Measurements from ENCODE around the gene MYNN. TPM values are rescaled to one million over a fixed set of nuclear protein-coding genes. Genes with fewer than 3 reads are reported as not detected.

MYNN gene
- total and polyA plus RNA-seq, 9 of the 15 experiments (the other 6 are each of a cell fraction or from before 2014, with no cell fraction given), result 10.4 to 35.7 (median 21.3) TPM

DNA sequence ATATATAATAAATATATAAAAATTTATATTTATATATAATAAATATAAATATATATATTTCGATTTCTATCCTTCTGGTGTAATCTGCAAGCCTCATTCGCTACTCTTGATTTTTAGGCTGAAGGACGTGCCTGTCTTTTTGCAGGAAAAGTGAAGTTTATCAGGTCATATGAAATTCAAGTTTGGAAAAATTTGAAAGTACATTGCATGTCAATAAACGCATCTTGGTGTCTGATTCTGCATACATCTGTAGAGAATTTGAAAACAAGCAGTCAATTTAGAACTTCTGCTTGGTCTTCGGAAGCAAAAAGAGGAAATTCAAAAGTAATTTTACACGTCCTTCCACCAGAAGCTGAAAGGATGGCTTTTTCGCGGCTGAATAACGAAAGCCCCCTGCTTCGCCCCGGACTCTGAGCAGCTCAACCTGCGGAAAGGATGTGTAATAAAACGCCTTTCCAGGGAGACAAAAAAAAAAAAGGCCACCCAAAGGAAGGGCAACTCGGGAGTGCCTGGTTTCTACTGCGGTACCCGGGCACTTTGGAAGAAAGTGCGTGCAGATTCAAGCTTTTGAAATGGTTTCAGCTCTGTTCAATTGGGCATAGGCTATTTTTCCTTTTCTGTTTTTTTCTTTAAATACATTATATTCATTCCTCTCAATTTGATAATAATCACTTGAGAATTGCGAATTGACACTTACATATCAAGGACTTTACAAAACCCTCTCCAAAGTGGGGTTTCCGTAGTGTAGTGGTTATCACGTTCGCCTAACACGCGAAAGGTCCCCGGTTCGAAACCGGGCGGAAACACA lies 1.5 kb upstream of the MYNN start (continued):
- no peak for TF ChIP-seq RBM14 (IDR thresholded peaks at IDR 0.05; ENCODE audit: borderline replicate concordance, insufficient read depth, low read depth, low read length)
- TF ChIP-seq, protein P1, sequence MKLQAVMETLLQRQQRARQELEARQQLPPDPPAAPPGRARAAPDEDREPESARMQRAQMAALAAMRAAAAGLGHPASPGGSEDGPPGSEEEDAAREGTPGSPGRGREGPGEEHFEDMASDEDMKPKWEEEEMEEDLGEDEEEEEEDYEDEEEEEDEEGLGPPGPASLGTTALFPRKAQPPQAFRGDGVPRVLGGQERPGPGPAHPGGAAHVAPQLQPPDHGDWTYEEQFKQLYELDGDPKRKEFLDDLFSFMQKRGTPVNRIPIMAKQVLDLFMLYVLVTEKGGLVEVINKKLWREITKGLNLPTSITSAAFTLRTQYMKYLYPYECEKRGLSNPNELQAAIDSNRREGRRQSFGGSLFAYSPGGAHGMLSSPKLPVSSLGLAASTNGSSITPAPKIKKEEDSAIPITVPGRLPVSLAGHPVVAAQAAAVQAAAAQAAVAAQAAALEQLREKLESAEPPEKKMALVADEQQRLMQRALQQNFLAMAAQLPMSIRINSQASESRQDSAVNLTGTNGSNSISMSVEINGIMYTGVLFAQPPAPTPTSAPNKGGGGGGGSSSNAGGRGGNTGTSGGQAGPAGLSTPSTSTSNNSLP (IDR thresholded peaks at IDR 0.05; ENCODE audit: borderline replicate concordance, low read depth, low read length), result peak; percentile 55
- TF ChIP-seq ARNT (IDR thresholded peaks at IDR 0.05), result peak; percentile 85 to 90; a peak in 2 of 4 replicates
- peak; percentile 52; the same call in 1 of the 2 replicates for TF ChIP-seq TARDBP (IDR thresholded peaks at IDR 0.05)
- TF ChIP-seq, protein P2, sequence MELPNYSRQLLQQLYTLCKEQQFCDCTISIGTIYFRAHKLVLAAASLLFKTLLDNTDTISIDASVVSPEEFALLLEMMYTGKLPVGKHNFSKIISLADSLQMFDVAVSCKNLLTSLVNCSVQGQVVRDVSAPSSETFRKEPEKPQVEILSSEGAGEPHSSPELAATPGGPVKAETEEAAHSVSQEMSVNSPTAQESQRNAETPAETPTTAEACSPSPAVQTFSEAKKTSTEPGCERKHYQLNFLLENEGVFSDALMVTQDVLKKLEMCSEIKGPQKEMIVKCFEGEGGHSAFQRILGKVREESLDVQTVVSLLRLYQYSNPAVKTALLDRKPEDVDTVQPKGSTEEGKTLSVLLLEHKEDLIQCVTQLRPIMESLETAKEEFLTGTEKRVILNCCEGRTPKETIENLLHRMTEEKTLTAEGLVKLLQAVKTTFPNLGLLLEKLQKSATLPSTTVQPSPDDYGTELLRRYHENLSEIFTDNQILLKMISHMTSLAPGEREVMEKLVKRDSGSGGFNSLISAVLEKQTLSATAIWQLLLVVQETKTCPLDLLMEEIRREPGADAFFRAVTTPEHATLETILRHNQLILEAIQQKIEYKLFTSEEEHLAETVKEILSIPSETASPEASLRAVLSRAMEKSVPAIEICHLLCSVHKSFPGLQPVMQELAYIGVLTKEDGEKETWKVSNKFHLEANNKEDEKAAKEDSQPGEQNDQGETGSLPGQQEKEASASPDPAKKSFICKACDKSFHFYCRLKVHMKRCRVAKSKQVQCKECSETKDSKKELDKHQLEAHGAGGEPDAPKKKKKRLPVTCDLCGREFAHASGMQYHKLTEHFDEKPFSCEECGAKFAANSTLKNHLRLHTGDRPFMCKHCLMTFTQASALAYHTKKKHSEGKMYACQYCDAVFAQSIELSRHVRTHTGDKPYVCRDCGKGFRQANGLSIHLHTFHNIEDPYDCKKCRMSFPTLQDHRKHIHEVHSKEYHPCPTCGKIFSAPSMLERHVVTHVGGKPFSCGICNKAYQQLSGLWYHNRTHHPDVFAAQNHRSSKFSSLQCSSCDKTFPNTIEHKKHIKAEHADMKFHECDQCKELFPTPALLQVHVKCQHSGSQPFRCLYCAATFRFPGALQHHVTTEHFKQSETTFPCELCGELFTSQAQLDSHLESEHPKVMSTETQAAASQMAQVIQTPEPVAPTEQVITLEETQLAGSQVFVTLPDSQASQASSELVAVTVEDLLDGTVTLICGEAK (IDR thresholded peaks at IDR 0.05), result peak; percentile 88
- TF ChIP-seq, protein P2 (CRISPR knock-in tag; IDR thresholded peaks at IDR 0.05), result no peak
- TF ChIP-seq KDM5B (IDR thresholded peaks at IDR 0.05; ENCODE audit: insufficient replicate concordance, low read depth, low read length), result peak; percentile 42
- TF ChIP-seq ZNF165 (CRISPR knock-in tag; IDR thresholded peaks at IDR 0.05; ENCODE audit: borderline replicate concordance), result no peak

All from K562 (cell line).